Daoy (cell line): ENCODE data around the gene NRG3. TPM values are rescaled to one million over a fixed set of nuclear protein-coding genes. Genes with fewer than 3 reads are reported as not detected.

Experiments used
- DNase-seq: peaks from one replicate; pipeline ENCODE4 v3.0.0-alpha.2; 2015; ENCODE audit warnings: low read depth
- total RNA-seq: library from RNA; depleted of rRNA; stranded (reverse); fragments of >200 nt; shearing (Covaris generic); gene quantifications from 2 replicates; pipeline ENCODE4 v1.2.3, GENCODE V29; 2014; rRNA removed

Gene NRG3
- not detected in 2 replicates for total RNA-seq

DNA sequence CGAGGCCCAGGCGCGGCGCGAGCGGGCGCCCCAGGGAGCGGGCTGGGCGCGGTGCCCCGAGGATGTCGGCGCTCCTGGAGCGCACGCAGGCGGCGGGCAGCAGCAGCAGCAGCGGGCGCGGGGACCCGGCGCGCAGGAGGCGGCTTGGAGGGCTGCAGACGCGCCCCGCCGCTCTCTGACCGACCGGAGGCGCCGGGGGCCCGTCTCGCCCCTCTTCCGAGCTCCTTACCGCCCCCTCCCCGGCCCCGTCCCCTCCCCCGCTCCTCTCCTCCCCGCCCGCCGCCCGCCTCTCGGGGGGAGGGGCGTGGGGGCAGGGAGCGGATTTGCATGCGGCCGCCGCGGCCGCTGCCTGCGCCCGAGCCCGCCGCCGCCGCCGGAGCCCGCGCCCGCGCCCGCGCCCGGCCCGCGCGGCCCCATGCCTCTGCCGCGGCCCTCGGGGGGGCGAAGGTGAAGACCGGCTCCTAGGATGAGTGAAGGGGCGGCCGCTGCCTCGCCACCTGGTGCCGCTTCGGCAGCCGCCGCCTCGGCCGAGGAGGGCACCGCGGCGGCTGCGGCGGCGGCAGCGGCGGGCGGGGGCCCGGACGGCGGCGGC, at the start of gene NRG3:
Gene NRG3 (plus strand): TSS at position 320 of the 592 bp plus-strand sequence.
- no peak for DNase-seq

DNA sequence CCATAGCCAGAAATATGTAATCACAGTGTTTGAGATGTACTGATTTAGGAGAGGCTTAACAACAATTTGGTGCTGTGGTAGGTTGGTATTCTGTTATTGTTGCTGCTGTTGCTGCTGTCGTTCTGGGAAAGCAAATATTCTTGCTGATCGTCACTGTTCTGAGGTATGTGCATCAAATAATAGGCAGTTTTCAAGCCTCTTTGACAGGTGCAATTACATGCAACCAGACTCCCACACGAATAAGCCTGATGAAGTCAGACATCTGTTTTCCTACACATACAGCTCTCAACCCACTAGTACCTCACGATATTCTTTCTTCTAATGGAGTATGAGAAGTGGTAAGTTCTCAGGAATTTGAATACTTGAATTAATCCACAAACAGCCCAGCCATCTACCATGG, 46.7 kb upstream of the NRG3 start:
- no peak for DNase-seq

DNA sequence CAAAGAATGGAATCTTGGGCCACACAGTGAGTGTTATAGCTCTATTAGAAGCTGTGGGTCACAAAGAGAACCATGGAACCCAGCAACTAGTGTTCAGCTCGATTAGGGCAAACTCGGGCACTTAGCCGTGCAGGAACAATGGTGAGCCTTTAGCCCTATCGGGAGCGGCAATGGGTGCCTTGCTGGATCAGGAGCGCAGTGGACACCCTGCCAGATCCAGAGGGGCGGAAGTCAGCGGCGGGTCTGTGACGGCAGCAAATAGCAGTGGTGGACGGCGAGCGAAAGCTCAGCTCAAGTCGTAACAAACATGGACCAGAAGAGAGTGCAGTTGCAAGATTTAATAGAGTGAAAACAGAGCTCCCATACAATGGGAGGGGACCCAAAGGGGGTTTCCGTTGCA, 43.9 kb upstream of the NRG3 start:
- DNase-seq, result no peak

DNA sequence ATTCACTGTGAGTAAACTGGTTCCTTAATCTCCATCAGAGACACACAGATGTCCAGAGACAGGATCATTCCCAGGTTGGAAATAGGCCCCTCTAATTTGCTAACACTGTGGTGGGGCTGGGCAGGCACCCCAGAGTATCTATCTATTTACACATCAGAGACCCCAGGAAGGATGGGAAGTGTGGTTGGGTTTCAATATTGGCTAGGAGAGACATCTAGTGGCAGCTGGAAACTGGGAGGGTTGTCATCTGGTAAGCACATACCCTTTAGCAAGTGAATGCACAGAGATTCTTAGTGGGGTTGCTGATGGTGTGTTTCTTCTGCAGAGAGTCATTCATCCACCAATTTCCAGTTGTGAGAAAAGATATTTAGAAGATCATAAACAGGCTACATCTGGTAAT, 36.0 kb upstream of the NRG3 start:
- DNase-seq, result no peak

DNA sequence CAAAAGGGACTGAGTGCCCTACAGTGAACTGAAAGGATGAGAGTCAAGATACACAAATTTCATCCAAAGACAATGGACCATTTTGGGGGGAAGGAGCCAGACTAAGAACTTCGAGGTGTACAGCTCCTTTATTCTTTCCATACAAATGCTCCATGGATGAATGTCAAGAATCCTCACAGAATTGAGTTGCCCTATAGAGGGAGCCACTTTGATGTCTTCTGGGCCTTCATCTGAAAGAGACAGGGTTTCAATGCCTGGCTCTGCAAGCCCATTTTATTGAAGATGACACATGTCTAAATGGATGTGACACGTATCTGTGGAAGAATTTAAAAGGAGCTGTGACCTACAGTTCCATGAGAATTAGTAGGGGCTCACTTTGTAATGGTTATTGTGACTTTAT, 32.0 kb upstream of the NRG3 start:
- DNase-seq, result no peak

DNA sequence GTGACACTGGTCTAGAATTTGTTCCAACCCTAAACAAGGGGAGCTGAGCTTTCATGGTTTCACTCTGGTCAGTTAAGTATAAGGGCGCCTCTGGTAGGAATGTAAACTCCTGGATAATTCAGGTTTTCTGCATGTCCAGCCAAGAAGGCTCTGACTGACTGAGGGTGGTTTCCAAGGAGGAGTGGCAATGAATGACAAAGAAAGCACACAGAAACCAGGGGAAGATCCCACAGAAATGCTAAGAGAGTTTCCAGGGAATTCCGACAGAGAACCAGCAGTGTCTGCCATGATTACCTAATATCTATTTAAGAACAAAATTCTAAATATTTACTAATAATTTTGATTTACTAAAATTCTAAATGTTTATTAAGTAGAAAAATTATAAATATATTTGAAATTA, 27.3 kb upstream of the NRG3 start:
- DNase-seq, result no peak

DNA sequence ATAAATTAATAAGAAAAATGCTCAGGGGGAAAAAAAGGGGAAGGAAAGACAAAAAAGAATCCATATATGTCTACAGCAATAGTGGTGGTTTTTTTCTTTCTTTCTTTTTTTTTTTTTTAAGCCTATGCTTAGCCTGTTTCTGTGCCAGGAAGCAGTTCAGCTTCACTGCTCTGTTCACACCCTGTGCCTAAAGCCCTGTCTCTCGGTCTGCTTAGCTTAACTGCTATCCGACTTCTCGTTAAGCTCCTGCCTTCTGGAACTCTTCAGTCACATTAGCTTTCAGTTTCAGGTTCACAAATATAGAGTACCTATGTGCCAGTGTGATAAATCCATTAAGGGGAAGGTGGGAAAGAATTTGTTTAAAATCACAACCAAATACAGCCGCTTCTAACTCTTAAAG, 26.5 kb upstream of the NRG3 start:
- DNase-seq, result no peak

DNA sequence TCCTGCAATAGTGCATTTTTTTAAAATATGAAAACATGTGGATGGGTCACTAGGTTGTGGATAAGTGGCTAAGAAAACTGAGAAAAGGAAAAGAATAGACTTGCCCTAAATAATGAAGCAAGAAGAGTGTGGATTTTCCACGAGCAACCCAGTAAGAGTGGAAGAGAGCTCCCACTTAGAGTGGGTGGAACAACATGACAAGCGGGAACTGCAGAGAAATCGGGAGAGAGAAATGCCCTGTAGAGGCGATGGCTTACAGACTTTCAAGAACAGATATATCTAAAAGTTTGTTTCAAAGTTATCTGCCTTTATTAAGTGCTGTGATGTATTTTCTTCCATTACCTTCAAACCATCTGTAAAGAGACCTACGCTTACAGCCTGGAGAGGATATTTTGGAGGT, 26.1 kb upstream of the NRG3 start:
- no peak for DNase-seq

DNA sequence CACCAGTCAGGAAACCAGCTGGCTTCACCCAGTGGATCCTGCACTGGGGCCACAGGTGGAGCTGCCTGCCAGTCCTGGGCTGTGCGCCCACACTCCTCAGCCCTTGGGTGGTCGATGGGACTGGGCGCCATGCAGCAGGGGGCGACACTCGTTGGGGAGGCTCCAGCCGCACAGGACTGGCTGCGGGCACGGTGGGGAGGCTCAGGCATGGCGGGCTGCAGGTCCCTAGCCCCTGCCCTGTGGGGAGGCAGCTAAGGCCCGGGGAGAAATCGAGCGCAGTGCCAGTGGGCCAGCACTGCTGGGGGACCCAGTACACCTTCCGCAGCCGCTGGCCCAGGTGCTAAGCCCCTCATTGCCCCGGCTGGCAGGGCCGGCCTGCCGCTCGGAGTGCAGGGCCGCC, 12.4 kb upstream of the NRG3 start:
- DNase-seq, result no peak

DNA sequence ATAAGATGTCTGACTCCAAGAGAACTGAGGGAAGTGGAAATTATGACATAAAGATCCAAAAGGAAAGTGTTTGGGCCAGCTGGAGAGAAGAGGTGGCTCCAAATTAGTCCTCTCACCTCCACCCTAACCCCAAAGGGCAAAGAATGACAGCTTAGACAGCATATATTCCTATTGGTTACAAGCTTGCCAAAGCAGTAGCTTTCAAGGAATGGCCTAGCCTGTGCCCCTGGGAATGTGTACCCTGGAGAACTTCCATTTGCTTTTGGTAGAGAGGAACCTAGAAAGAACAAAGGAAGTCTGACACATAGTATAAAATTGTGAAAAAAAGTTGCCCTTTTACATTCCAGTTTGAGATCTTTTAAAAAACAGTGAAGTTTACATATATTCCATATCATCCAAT, 11.2 kb upstream of the NRG3 start:
- DNase-seq, result no peak

DNA sequence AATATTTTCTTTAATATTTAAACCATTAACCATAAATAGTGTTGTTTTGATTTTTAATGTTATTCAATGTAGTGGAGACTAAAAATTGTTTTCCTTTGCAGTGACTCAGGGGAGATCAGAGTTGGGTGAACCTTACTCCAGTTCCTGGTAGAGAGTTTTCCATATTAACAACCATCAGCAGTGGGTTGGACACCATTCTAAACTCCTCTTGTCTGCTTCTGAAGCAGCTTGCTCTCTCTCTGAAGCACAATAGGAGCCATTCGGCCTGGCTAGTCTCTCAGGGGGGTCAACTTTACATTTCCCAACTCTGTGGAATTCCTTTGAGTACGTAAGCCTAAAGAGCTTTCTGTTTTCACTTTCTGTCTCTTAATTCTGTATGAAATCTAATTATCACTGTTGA, 9.4 kb upstream of the NRG3 start:
- DNase-seq, result no peak

DNA sequence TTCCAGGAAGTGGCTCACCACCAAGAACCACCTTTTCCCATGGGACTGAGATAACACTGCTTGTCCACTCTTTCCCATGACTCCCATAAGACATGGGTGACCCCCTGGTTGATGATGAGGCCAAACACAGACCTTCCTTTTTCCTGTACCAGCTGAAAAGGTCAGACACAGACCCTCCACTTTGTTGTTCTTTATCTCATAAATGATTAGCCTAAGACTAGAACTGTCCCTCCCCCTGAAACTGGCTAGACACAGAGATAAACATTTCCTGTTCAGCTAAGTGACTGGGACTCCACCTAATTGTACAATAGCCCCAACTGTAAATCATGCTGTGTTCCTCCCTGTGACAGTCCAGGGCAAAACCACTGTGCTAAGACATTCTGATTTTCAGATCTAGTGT, 8.2 kb upstream of the NRG3 start:
- no peak for DNase-seq

DNA sequence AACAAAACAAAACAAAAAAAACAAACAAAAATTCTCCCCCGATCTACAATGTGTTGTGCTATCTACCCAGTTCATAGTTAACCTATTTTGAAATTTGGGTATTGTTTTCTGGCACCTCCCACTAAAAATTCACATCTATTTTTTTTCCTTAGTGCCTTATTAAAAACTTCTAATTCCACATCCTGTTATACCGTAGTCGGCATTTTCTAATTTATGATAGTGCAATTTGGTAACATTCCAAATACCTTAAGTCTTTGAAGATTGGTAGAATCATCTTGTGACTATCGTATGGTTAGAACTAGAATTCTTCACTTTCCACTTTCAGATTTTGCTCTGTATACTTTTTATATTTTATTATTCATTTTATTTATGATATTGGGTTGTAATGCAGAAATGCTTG, 4.5 kb upstream of the NRG3 start:
- DNase-seq, result no peak

DNA sequence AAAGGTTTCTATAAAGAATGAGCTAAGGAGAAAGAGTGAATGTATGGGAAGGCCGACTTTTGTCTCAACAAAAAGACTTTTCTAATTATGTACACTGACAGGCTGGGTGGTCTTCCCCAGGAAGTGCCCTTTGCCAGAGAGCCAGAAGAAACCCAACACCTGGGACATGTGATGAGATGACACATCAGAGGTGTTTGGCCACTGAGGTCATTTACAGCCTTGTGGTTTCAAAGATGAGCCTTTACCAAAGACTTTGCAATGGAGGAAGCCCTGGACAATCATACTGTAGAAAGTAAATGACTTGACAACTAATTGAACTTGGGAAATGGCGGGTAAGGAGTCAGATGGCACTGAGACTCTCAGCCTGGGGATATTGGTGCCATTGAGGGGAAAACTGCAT, 3.4 kb upstream of the NRG3 start:
- DNase-seq, result no peak

DNA sequence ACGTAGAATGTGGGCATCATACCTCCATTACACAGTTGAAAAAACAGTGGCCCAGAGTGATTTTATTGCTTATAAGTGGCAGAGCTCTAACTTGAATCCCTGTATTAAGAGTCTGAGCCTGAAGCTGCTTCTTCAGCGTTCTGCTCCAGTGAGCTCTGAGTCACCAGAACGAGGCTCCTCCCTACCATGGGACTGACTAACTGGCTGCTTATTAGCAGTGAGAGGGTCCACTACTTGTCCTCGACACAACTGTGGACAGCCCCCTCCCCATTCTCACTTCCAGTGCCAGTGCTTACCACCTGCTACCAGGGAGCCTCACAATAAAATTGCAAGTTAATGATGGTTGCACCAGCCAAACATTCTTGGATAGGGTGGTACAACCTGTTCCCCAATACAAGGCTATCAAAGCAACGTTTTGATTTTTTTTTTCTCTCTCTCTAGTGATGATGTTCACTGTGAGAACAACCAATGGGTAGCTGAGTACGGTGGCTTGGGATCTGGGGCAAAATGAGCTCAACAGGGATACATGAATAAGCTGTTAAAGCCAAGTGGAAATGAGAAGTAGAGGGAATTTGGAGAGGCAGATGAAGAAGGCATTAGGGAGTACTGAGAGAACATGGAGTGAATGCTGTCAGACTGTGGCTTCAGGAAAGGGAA, 2.7 kb upstream of the NRG3 start:
- no peak for DNase-seq

DNA sequence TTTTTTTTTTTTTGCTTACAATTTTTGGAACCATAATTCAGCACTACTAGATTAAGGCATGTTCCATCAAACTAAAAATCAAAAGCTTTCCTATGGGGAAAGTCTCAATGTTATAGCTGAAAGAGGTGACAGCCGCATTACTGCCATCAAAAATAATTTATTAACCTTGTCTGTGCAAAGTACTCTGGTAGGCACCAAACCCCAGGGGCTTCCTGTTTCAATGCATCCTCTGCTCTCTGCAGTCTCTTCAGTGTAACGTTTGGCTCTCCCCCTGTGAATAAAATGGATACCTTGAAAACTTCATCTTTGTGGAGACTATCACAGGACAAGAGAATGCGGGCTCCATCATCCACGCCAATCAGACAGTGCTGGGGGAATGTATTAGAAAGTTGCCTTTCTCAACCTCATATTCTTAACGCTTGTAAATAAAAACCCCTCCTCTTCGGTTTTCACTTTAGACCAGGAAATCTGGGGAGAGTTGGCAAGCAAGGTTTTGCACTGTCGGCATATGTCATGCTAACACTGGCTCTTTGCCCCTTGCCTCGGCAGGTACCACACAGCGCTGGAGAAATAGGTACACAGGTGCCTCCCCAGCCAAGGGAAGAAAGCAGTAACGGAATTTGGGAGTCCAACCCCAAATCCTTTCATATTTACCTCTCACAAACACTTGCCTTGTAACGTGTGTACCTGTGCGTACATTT, 1.6 kb upstream of the NRG3 start:
- no peak for DNase-seq

DNA sequence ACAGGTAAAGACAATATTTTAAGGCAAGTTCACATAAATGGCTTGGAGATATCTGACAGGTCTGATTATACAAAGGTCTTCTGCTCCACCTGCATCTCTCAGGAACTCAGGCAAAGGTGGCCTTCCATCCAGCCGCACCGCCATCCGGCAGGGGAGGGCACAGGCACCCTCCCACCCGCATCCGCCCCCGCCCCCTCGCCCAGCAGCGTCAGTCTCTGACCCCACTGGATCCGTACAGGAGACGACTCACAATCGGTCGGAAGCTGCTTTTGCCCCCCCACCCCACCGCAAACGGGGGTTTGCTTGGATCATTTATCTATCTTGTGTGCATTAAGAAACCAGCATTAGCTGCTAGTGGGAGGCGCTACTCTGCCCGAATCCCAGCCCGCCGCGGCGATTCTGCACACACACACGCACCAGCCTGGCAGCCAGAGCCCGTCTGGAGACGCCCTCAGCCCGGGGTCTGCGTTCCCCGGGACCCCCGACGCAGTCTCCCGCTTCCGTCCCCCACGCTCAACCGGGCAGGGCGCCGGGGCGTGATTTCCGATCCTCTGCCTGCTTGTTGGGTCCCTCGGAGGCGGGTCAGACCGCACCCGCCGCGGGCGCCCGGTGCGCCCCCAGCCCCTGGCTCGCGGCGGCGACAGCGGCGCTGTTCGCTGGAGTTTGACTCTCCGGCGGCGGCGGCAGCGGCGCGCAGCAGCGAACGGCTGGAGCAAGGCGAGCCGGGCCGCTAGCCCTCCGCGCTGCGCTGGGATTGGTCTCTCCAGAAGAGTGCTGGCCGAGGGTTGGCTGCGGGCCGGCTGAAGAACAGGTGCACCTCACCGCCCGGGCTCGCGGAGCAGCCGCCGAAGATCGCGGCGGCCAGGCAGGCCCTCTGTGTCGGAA, 820 bp upstream of the NRG3 start:
- DNase-seq, result no peak

DNA sequence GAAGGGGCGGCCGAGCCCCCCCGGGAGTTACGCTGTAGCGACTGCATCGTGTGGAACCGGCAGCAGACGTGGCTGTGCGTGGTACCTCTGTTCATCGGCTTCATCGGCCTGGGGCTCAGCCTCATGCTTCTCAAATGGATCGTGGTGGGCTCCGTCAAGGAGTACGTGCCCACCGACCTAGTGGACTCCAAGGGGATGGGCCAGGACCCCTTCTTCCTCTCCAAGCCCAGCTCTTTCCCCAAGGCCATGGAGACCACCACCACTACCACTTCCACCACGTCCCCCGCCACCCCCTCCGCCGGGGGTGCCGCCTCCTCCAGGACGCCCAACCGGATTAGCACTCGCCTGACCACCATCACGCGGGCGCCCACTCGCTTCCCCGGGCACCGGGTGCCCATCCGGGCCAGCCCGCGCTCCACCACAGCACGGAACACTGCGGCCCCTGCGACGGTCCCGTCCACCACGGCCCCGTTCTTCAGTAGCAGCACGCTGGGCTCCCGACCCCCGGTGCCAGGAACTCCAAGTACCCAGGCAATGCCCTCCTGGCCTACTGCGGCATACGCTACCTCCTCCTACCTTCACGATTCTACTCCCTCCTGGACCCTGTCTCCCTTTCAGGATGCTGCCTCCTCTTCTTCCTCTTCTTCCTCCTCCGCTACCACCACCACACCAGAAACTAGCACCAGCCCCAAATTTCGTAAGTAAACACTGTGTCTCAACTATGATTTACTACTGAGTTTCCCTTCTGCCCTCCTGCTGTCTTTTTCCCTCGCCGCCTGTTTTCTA, 666 bp downstream of the NRG3 start:
- no peak for DNase-seq

DNA sequence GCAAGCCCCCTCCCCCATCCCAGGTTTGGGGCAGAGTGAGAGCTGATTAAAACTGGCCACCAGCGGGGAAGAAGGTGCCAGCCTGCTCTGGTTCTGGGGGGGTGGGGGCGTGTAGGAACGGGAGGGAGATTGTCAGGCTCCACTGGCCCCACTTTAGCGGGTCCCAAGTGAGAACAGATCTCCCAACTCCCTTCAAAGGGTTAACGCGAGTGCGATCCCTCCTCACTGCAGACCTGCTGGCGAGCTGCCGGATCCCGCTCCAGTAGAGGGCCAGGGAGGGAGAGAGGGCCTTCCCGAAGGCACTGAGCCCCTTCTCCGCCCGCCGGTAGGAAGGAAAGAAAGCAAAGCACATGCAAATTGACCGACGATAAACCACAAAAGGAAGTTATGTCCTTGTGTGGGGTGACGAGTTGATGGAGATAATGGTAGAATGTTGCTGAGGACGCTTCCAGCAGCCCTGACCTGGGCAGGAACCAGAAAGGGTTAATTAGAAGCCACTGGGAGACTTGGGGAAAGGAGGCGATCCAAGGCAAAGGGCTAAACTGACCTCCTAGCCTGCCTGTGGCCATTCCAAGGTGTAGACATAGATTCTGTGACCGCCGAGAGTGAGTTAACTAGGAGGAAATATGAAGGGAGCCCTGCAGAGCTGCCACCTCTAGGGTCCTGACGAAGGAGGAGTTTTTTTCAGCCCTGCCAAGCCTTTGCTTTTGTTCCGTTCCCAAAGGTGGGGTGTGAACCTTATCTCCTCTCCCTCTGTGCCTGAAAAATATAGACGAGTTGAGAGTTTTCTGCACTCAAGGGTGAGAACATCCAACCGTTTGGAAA, 1.5 kb downstream of the NRG3 start:
- no peak for DNase-seq

DNA sequence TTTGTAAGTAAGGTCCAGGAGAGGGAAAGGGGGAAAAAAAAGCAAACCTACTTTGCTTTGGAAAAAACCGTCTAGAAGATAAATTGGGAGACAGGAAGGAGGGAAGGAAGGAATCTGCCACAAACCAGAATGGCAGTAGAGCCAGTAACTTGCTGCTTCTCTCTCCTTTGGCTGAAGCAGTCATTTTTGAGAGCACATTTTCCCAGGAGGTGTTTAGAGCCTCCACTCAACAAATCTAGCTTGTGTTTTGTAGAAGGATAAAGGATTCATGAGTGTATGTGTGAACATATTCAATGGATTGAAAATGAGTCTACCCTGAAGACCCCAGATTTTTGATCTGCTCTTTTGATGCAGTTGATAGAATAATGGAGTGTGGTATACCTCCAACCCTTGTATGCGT, 2.6 kb downstream of the NRG3 start:
- DNase-seq, result no peak

DNA sequence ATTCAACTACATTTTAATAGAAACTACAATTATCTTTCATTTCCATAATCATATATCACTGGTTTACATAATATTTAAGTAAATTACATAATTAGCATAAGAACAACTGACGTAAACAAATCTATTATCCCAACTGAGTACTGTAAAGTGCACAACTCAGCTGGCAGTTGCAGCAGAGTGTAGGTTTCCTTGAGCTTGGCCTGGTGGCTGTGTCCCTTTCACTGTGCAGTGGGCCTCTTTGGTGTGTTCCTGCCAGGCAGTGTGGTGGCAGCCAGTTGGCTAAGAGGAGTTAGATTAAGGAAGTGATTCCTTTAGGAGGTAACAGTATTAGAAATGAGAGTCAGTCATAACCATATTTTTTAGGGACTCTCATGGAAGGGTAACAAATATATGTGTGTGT, 7.0 kb downstream of the NRG3 start:
- DNase-seq, result no peak
